Transverse colon (tissue), 4 donors: ENCODE results near the gene STXBP5. TPM values are rescaled to one million over a fixed set of nuclear protein-coding genes. Genes with fewer than 3 reads are reported as not detected.

Source experiments
- DNase-seq: peaks from one replicate; pipeline ENCODE4 v3.0.0-alpha.2; 2019
- H3K27ac ChIP-seq, 4 donors: fragments of 200-600 bp; sonication (generic); 2 replicates each; pipeline ENCODE4 v1.5.1; 2016 to 2018; ENCODE audit warnings: inconsistent platforms in 4 of 4
- H3K27me3 ChIP-seq: fragments of 200-600 bp; sonication (generic); 2 replicates; pipeline ENCODE4 v1.5.1; 2017; ENCODE audit warnings: inconsistent platforms
- H3K36me3 ChIP-seq, 4 donors: fragments of 200-600 bp; sonication (generic); 2 replicates each; pipeline ENCODE4 v1.5.1; 2017 to 2019; ENCODE audit warnings: inconsistent platforms in 4 of 4
- H3K4me1 ChIP-seq, 4 donors: fragments of 200-600 bp; sonication (generic); 2 replicates each; pipeline ENCODE4 v1.5.1; 2017 to 2020; ENCODE audit warnings: inconsistent platforms in 4 of 4
- H3K4me3 ChIP-seq, 4 donors: fragments of 200-600 bp; sonication (generic); 1 replicate in 1 of 4; 2 replicates in 3 of 4; pipeline versions ENCODE4 v1.5.1 to v1.6.1; 2017 to 2019; ENCODE audit warnings: inconsistent platforms in 4 of 4
- H3K9me3 ChIP-seq, 2 donors: fragments of 200-600 bp; sonication (generic); 2 replicates each; pipeline ENCODE4 v1.5.1; 2017 to 2019; ENCODE audit warnings: inconsistent platforms in 2 of 2
- CTCF ChIP-seq, 5 experiments: fragments of 200-600 bp in 3 of 5; fragments of 450-650 bp in 2 of 5; sonication (generic) in 3 of 5; IDR thresholded peaks; 1 replicate in 2 of 5; 2 replicates in 3 of 5; pipeline ENCODE4 v1.5.1; 2016 to 2017; ENCODE audit warnings: antibody characterized with exemption in 5 of 5, inconsistent platforms in 3 of 5, mild to moderate bottlenecking in 2 of 5, moderate library complexity in 1 of 5
- EP300 ChIP-seq: sonication (generic); formaldehyde crosslinking; IDR thresholded peaks from one replicate; pipeline ENCODE4 v1.6.1; 2017; ENCODE audit warnings: antibody characterized with exemption, low read depth
- POLR2A ChIP-seq: fragments of 450-650 bp; IDR thresholded peaks from one replicate; pipeline ENCODE4 v1.6.1; 2016; ENCODE audit warnings: antibody characterized with exemption, mild to moderate bottlenecking, moderate library complexity
- POLR2AphosphoS5 ChIP-seq, 3 donors: sonication (generic); formaldehyde crosslinking; IDR thresholded peaks; one replicate each; pipeline ENCODE4 v1.6.1; 2016; ENCODE audit warnings: antibody characterized with exemption in 3 of 3
- WGBS, 2 donors: methylation state at CpG; one replicate each; pipeline ENCODE4 v1.1.5; 2018; ENCODE audit warnings: low coverage in 1 of 2; 5-methylcytosine and 5-hydroxymethylcytosine counted together
- in situ Hi-C, 4 donors: fragments of 200-750 bp; cut with MboI; loops; one replicate each; pipeline versions ENCODE4 v1.15.0 to v1.15.1; 2017; ENCODE audit warnings: low sequenced_read_pairs in 3 of 4, low pct_ligation_motif_present in 1 of 4, low pct_unique_long_range_greater_than_20kb in 1 of 4
- intact Hi-C: fragments of 100-400 bp; cut with DNase I; formaldehyde crosslinking; loops from one replicate; pipeline ENCODE4 v1.15.1; 2023; ENCODE audit warnings: low total_unique reads
- total RNA-seq, 4 donors: library from RNA; depleted of rRNA; stranded (reverse); fragments of >200 nt; gene quantifications; one replicate each; pipeline ENCODE4 v1.1.0, GENCODE V29; 2016

STXBP5 gene
- total RNA-seq, 4 donors from 2014 or later, result 58.7 to 99.5 (median 85.0) TPM

- WGBS, 2 donors, result 64 to 71% methylated on average over 1 of the region's 1 CpG
- no peak for DNase-seq
- Histone ChIP-seq H3K4me3 (no peak overlapping the region), H3K27ac (no peak overlapping the region), H3K9me3 (no peaks in the 10 kb centered on the region), H3K36me3 (no peaks in the 10 kb centered on the region), H3K4me1 (peaks cover 0 to 4% (median 0%) of the 10 kb centered on the region in 4 donors), H3K27me3 (no peaks in the 10 kb centered on the region)
- in situ Hi-C loops (no loop called here), intact Hi-C loops (no loop called here)
- no peak for TF ChIP-seq EP300
- TF ChIP-seq POLR2A, result no peak
- TF ChIP-seq CTCF (IDR thresholded peaks at IDR 0.05), result no peak
- no peak for TF ChIP-seq POLR2AphosphoS5 (IDR thresholded peaks at IDR 0.05)
These were observed 37.2 kb upstream of the STXBP5 start for GRCh38 chr6:147166992-147167391.

GRCh38 chr6:147167576-147168461 lies 36.4 kb upstream of the STXBP5 start:
- intact Hi-C loops (no loop called here), in situ Hi-C loops (no loop called here)
- DNase-seq, result no peak
- H3K4me1 ChIP-seq, result no peaks in the 10 kb centered on the region
- no peak overlapping the region for H3K4me3 ChIP-seq
- H3K27me3 ChIP-seq, result no peaks in the 10 kb centered on the region
- TF ChIP-seq EP300 (no peak), CTCF (IDR thresholded peaks at IDR 0.05) (no peak), POLR2A (no peak), POLR2AphosphoS5 (IDR thresholded peaks at IDR 0.05) (no peak)
- WGBS, 2 donors, result 73 to 77% methylated on average over 4 of the region's 4 CpGs
- H3K36me3 ChIP-seq, result no peaks in the 10 kb centered on the region
- H3K9me3 ChIP-seq, result no peaks in the 10 kb centered on the region
- H3K27ac ChIP-seq, result no peak overlapping the region

- H3K4me3 ChIP-seq, result no peak overlapping the region
- intact Hi-C loops (no loop called here), in situ Hi-C loops (no loop called here)
- no peaks in the 10 kb centered on the region for H3K9me3 ChIP-seq
- no peak for DNase-seq
- H3K4me1 ChIP-seq, result no peaks in the 10 kb centered on the region
- TF ChIP-seq CTCF (IDR thresholded peaks at IDR 0.05) (no peak), POLR2A (no peak), EP300 (no peak), POLR2AphosphoS5 (IDR thresholded peaks at IDR 0.05) (no peak)
- H3K36me3 ChIP-seq, result no peaks in the 10 kb centered on the region
- no peaks in the 10 kb centered on the region for H3K27me3 ChIP-seq
- WGBS, 2 donors, result 85 to 100% methylated on average over 1 of the region's 1 CpG
- no peak overlapping the region for H3K27ac ChIP-seq
These were observed 34.7 kb upstream of the STXBP5 start for GRCh38 chr6:147169529-147169928.

GRCh38 chr6:147170269-147170668 lies 33.9 kb upstream of the STXBP5 start:
- TF ChIP-seq POLR2A (no peak), CTCF (IDR thresholded peaks at IDR 0.05) (no peak), EP300 (no peak), POLR2AphosphoS5 (IDR thresholded peaks at IDR 0.05) (no peak)
- H3K36me3 ChIP-seq, result no peaks in the 10 kb centered on the region
- in situ Hi-C loops, result no loop called here
- H3K4me1 ChIP-seq, result no peaks in the 10 kb centered on the region
- no peaks in the 10 kb centered on the region for H3K27me3 ChIP-seq
- intact Hi-C loops, result no loop called here
- 88 to 94% methylated on average over 1 of the region's 1 CpG for WGBS, 2 donors
- H3K4me3 ChIP-seq, result no peak overlapping the region
- no peaks in the 10 kb centered on the region for H3K9me3 ChIP-seq
- no peak for DNase-seq
- no peak overlapping the region for H3K27ac ChIP-seq
